Neural cell (in vitro differentiated cells): ENCODE measurements around the gene PDE3A. TPM values are rescaled to one million over a fixed set of nuclear protein-coding genes. Genes with fewer than 3 reads are reported as not detected.

Source experiments
- H2AFZ ChIP-seq: fragments of 200-600, 300-800 bp; sonication (generic), shearing (Covaris generic); 2 replicates; pipeline ENCODE4 v1.6.0; 2014; ENCODE audit warnings: low read depth, mild to moderate bottlenecking, antibody characterized with exemption, low read length, moderate library complexity
- H3F3A ChIP-seq: fragments of 200-600 bp; shearing (Covaris generic); 2 replicates; pipeline ENCODE4 v1.6.1; 2016; ENCODE audit warnings: mild to moderate bottlenecking, moderate library complexity, mixed read lengths, antibody characterized with exemption, low read length; ENCODE audit not compliant: insufficient read depth, poor library complexity, severe bottlenecking
- H3K27ac ChIP-seq: fragments of 200-600, 300-800 bp; sonication (generic), shearing (Covaris generic); 2 replicates; pipeline ENCODE4 v1.5.1; 2014; ENCODE audit warnings: mild to moderate bottlenecking, low read length, moderate library complexity
- H3K27me3 ChIP-seq: fragments of 300-800, 200-600 bp; sonication (generic), shearing (Covaris generic); 2 replicates; pipeline ENCODE4 v1.6.0; 2014; ENCODE audit warnings: mild to moderate bottlenecking, low read depth, low read length, moderate library complexity; ENCODE audit not compliant: insufficient read depth
- H3K36me3 ChIP-seq: fragments of 300-800, 200-600 bp; sonication (generic), shearing (Covaris generic); 2 replicates; pipeline ENCODE4 v1.5.1; 2014; ENCODE audit warnings: mild to moderate bottlenecking, antibody characterized with exemption, low read length, moderate library complexity; ENCODE audit not compliant: insufficient read depth
- H3K4me2 ChIP-seq: fragments of 300-800, 200-600 bp; sonication (generic), shearing (Covaris generic); 2 replicates; pipeline ENCODE4 v1.6.0; 2014; ENCODE audit warnings: mild to moderate bottlenecking, low read length
- H3K4me3 ChIP-seq: fragments of 300-800, 200-600 bp; sonication (generic), shearing (Covaris generic); 2 replicates; pipeline ENCODE4 v1.5.1; 2014; ENCODE audit warnings: mild to moderate bottlenecking, low read length, moderate library complexity
- H3K79me2 ChIP-seq: fragments of 200-600 bp; shearing (Covaris generic); replicated peaks from 2 replicates; pipeline ENCODE4 v1.6.0; 2014; ENCODE audit warnings: mild to moderate bottlenecking, low read length, moderate library complexity; ENCODE audit not compliant: insufficient read depth
- H3K9ac ChIP-seq: fragments of 300-800, 200-600 bp; sonication (generic), shearing (Covaris generic); 2 replicates; pipeline ENCODE4 v1.6.1; 2016; ENCODE audit warnings: mild to moderate bottlenecking, low read length, mixed read lengths
- H3K9me2 ChIP-seq: fragments of 200-600 bp; shearing (Covaris generic); 2 replicates; pipeline ENCODE4 v1.6.1; 2016; ENCODE audit warnings: mild to moderate bottlenecking, low read length, mixed read lengths; ENCODE audit not compliant: insufficient read depth
- H3K9me3 ChIP-seq: fragments of 200-600, 300-800 bp; sonication (generic), shearing (Covaris generic); 2 replicates; pipeline ENCODE4 v1.6.1; 2016; ENCODE audit warnings: mild to moderate bottlenecking, mixed run types, low read length, moderate library complexity, mixed read lengths
- H4K20me1 ChIP-seq: fragments of 200-600 bp; shearing (Covaris generic); 2 replicates; pipeline ENCODE4 v1.6.1; 2016; ENCODE audit warnings: mild to moderate bottlenecking, mixed run types; ENCODE audit not compliant: insufficient read depth
- CTCF ChIP-seq: fragments of 450-650 bp; IDR thresholded peaks from 2 replicates; pipeline ENCODE4 v1.5.1; 2014; ENCODE audit warnings: antibody characterized with exemption, mild to moderate bottlenecking, moderate library complexity; ENCODE audit not compliant: poor library complexity, severe bottlenecking
- EP300 ChIP-seq: fragments of 450-650 bp; conservative IDR thresholded peaks from 2 replicates; pipeline ENCODE4 v1.6.1; 2014; ENCODE audit warnings: antibody characterized with exemption, mild to moderate bottlenecking, moderate library complexity; ENCODE audit not compliant: poor library complexity, severe bottlenecking
- EZH2 ChIP-seq: fragments of 200-600, 300-800 bp; shearing (Covaris generic), sonication (generic); IDR thresholded peaks from 2 replicates; pipeline ENCODE4 v1.6.1; 2014; ENCODE audit warnings: antibody characterized with exemption, low read length, borderline replicate concordance, mild to moderate bottlenecking; ENCODE audit not compliant: insufficient read depth, poor library complexity, severe bottlenecking
- MXI1 ChIP-seq: fragments of 450-650 bp; conservative IDR thresholded peaks from 2 replicates; pipeline ENCODE4 v1.6.1; 2014; ENCODE audit warnings: antibody characterized with exemption, mild to moderate bottlenecking; ENCODE audit not compliant: poor library complexity, severe bottlenecking
- POLR2AphosphoS5 ChIP-seq: IDR thresholded peaks from 2 replicates; pipeline ENCODE4 v1.6.1; 2012
- RAD21 ChIP-seq: fragments of 450-650 bp; conservative IDR thresholded peaks from 2 replicates; pipeline ENCODE4 v1.6.1; 2014; ENCODE audit warnings: antibody characterized with exemption, mild to moderate bottlenecking, moderate library complexity
- REST ChIP-seq: IDR thresholded peaks from 2 replicates; pipeline ENCODE4 v1.6.1; 2012; ENCODE audit warnings: borderline replicate concordance
- SMC3 ChIP-seq: fragments of 450-650 bp; conservative IDR thresholded peaks from 2 replicates; pipeline ENCODE4 v1.6.1; 2014; ENCODE audit warnings: antibody characterized with exemption, mild to moderate bottlenecking, moderate library complexity; ENCODE audit not compliant: poor library complexity
- TAF1 ChIP-seq: IDR thresholded peaks from 2 replicates; pipeline ENCODE4 v1.6.1; 2012; ENCODE audit warnings: low read depth
- polyA plus RNA-seq: library from polyadenylated mRNA; depleted of rRNA; stranded (reverse); fragments of >200 nt; gene quantifications from 2 replicates; pipeline ENCODE4 v1.2.3, GENCODE V29; 2014

The PDE3A gene
- polyA plus RNA-seq, 1 donor from 2014 or later: 0.94 TPM

- no peaks in the 10 kb centered on the region for H4K20me1 ChIP-seq
- H3K9ac ChIP-seq: no peak overlapping the region
- H3K27ac ChIP-seq: no peak overlapping the region
- H2AFZ ChIP-seq: no peak overlapping the region
- peaks cover 3% of the 10 kb centered on the region for H3K9me3 ChIP-seq
- no peak for TF ChIP-seq EP300
- no peak for TF ChIP-seq POLR2AphosphoS5
- no peak for TF ChIP-seq MXI1
- TF ChIP-seq CTCF: no peak
- no peak for TF ChIP-seq RAD21
- TF ChIP-seq REST: no peak
- TF ChIP-seq TAF1: no peak
- TF ChIP-seq EZH2: no peak
- no peak for TF ChIP-seq SMC3
- no peaks in the 10 kb centered on the region for H3K27me3 ChIP-seq
- no peaks in the 10 kb centered on the region for H3F3A ChIP-seq
- H3K9me2 ChIP-seq: no peaks in the 10 kb centered on the region
- H3K36me3 ChIP-seq: no peaks in the 10 kb centered on the region
- no peaks in the 10 kb centered on the region for H3K79me2 ChIP-seq
- H3K4me2 ChIP-seq: no peak overlapping the region
- no peak overlapping the region for H3K4me3 ChIP-seq
These were observed 313.0 kb downstream of the PDE3A start for GRCh38 chr12:20681334-20681733.

- Histone ChIP-seq H3K27me3 (no peaks in the 10 kb centered on the region), H3K9ac (no peak within 1 kb of the TSS), H3K9me3 (no peaks in the 10 kb centered on the region), H3K27ac (no peak within 1 kb of the TSS), H3K79me2 (no peaks in the 10 kb centered on the region), H3K4me3 (no peak within 1 kb of the TSS), H4K20me1 (no peaks in the 10 kb centered on the region), H3F3A (no peaks in the 10 kb centered on the region), H3K36me3 (no peaks in the 10 kb centered on the region), H3K9me2 (no peaks in the 10 kb centered on the region), H2AFZ (no peak within 1 kb of the TSS), H3K4me2 (no peak within 1 kb of the TSS)
- TF ChIP-seq SMC3 (no peak), CTCF (no peak), REST (no peak), EP300 (no peak), TAF1 (no peak), POLR2AphosphoS5 (no peak), EZH2 (no peak), MXI1 (no peak), RAD21 (no peak)
These were observed 326.9 kb downstream of the PDE3A start, which contains the start of gene SLCO1C1 for GRCh38 chr12:20695232-20695631. Gene SLCO1C1 (plus strand): TSS chr12:20695332. CDS start chr12:20699577, 4,245 bp downstream.
